Nephron progenitor cell (in vitro differentiated cells): ENCODE measurements around the gene JMJD8.

Experiments used
- DNase-seq: peaks from one replicate; pipeline ENCODE4 v3.0.0; 2021
- H3K27ac Mint-ChIP-seq: 2 replicates; pipeline ENCODE4 v1.8.0; 2021; ENCODE audit warnings: mild to moderate bottlenecking, moderate library complexity, mixed read lengths
- H3K27me3 Mint-ChIP-seq: 2 replicates; pipeline ENCODE4 v1.8.0; 2021; ENCODE audit warnings: mild to moderate bottlenecking, low read depth, mixed read lengths; ENCODE audit not compliant: poor library complexity
- H3K36me3 Mint-ChIP-seq: 2 replicates; pipeline ENCODE4 v1.8.0; 2021; ENCODE audit warnings: low read depth, mixed read lengths
- H3K4me1 Mint-ChIP-seq: 2 replicates; pipeline ENCODE4 v1.8.0; 2021; ENCODE audit warnings: mixed read lengths
- H3K4me3 Mint-ChIP-seq: 2 replicates; pipeline ENCODE4 v1.8.0; 2021; ENCODE audit warnings: mild to moderate bottlenecking, moderate library complexity, mixed read lengths
- H3K9me3 Mint-ChIP-seq: 2 replicates; pipeline ENCODE4 v1.8.0; 2021; ENCODE audit warnings: mild to moderate bottlenecking, moderate library complexity, mixed read lengths
- CTCF ChIP-seq: fragments of 200-600 bp; sonication (generic); IDR thresholded peaks from 2 replicates; pipeline ENCODE4 v1.5.0; 2021; ENCODE audit warnings: antibody characterized with exemption

Gene JMJD8

GRCh38 chr16:649631-650030 is 34.5 kb downstream of the JMJD8 start:
- no peak for DNase-seq
- Mint-ChIP-seq H3K9me3 (no peaks in the 10 kb centered on the region), H3K4me3 (peak overlapping the region; percentile 76), H3K27ac (no peak overlapping the region), H3K27me3 (no peaks in the 10 kb centered on the region), H3K36me3 (peaks cover 2% of the 10 kb centered on the region), H3K4me1 (peaks cover 28% of the 10 kb centered on the region)
- TF ChIP-seq CTCF: no peak

DNA sequence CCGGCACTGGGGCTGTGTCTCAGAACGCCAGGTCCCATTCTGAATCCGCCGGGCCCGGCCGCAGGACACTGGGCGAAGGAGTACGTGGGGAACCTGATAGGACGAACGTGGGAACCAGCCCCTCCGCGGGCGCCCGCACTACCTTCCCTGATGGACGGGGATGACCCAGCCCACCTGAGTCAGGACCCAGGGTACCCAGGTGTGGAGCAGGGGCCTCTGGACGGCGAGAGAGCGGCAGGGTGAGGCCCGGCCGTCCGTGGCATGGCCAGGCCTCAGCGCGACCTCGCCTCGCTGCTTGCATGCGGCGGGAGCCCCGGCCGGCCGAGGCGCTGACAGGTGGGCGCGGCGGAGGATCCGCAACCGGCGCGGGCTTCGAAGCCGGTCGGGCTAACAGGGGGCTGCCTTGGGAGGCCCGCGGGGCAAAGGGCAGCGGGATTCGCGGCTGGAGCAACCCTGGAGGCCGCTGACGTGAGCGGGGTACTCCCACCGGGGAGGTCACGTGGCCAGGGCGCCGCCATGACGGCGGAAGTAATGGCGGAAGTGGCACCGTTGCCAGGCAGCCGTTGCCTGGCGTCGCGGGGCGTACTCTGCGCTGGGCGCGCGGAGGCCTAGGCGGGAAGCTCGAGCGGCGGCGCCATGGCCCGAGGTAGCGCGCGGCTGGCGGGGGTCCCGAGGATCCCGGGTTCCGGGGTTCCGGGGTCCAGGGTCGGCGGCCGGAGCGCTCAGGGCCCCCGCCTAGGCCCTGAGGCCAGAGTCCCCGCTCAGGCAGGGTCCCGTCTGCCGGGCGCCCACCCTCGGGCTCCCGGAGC is 35.1 kb downstream of the JMJD8 start, which contains the start of gene WDR90:
TSS of gene WDR90 (plus strand) at position 585 of the 809 bp plus-strand sequence. CDS start at position 637, 52 bp downstream.
- peak; percentile 93 for DNase-seq
- Mint-ChIP-seq H3K4me3 (peak within 1 kb of the TSS; percentile 77), H3K36me3 (peaks cover 6% of the 10 kb centered on the region), H3K27me3 (peaks cover 3% of the 10 kb centered on the region), H3K4me1 (peaks cover 32% of the 10 kb centered on the region), H3K27ac (peak within 1 kb of the TSS; percentile 64), H3K9me3 (no peaks in the 10 kb centered on the region)
- TF ChIP-seq CTCF: no peak

- Mint-ChIP-seq H3K4me3 (peak overlapping the region; percentile 77), H3K4me1 (peaks cover 34% of the 10 kb centered on the region), H3K27me3 (peaks cover 11% of the 10 kb centered on the region), H3K9me3 (no peaks in the 10 kb centered on the region), H3K36me3 (peaks cover 6% of the 10 kb centered on the region), H3K27ac (peak overlapping the region; percentile 64)
- peak; percentile 39 for TF ChIP-seq CTCF
- DNase-seq: no peak
Observed at GRCh38 chr16:648071-648780, 35.9 kb downstream of the JMJD8 start.

DNA sequence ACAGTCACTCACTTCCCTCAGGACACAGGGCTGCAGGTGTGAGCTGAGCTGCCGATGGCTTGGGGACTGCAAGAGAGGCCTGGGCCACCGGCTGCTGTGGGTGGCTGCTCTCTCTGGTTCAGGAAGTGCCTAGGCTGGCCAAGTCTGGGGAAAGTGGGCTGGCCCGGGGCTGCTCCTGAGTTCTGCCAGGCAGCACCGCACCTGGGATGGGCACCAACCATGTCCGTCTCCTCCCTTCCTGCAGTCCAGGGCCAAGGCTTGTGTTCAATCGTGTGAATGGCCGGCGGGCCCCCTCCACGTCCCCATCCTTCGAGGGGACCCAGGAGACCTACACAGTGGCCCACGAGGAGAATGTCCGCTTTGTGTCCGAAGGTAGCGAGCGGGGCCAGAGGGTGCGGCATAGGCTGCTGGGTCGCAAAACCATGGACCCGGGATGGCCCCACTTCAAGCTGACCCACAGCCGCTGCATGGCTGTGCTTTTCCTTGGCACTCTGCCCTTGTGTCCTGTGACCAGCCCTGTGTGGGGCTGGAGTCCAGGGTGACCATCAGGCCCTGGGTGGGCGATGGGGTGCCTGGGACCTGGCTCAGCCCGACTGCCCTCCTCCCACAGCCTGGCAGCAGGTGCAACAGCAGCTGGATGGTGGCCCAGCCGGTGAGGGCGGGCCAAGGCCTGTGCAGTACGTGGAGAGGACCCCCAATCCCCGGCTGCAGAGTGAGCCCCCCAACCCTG is 36.8 kb downstream of the JMJD8 start:
- Mint-ChIP-seq H3K27me3 (peaks cover 18% of the 10 kb centered on the region), H3K9me3 (no peaks in the 10 kb centered on the region), H3K27ac (no peak overlapping the region), H3K4me1 (peaks cover 34% of the 10 kb centered on the region), H3K4me3 (no peak overlapping the region), H3K36me3 (peaks cover 6% of the 10 kb centered on the region)
- no peak for TF ChIP-seq CTCF
- no peak for DNase-seq

DNA sequence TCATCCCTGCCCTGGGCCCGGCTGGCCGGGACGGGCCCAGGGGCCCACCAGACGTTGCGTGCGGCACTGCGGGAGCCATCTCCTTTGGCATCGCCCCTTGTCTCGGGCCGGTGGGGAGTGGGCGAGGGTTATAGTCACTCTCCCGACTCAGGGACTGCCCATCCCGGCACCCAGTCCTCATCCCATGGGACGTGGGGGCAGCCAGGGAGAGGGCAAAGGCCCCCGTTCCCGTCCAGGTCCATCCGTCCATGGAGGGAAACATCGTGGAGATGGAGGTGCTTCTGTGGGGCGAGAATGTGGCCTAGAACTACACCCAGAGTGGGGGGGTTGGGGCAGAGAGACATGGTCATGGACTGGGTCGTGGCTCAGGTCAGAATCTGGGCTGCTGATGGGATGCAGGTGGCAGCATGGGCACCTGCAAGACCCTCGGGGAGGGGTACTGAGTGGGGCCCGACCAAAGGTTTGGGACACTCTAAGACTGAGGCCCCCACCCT is 37.4 kb downstream of the JMJD8 start:
- no peak for DNase-seq
- Mint-ChIP-seq H3K4me3 (no peak overlapping the region), H3K27me3 (peaks cover 18% of the 10 kb centered on the region), H3K36me3 (peaks cover 6% of the 10 kb centered on the region), H3K9me3 (no peaks in the 10 kb centered on the region), H3K27ac (no peak overlapping the region), H3K4me1 (peaks cover 34% of the 10 kb centered on the region)
- TF ChIP-seq CTCF: no peak
